ENCODE data around the gene TMC4. TPM values are rescaled to one million over a fixed set of nuclear protein-coding genes. Genes with fewer than 3 reads are reported as not detected.

TMC4 gene
- total RNA-seq, 2 donors from 2014 or later = 0.41 to 7.8 TPM

- H3K9me3 ChIP-seq = no peaks in the 10 kb centered on the region
- no peak overlapping the region for H3K4me3 ChIP-seq
- no peak overlapping the region for H3K27ac ChIP-seq
- DNase-seq (ENCODE audit: low spot score) = no peak
- H3K27me3 ChIP-seq (replicated peaks; ENCODE audit: insufficient read depth) = no peaks in the 10 kb centered on the region
- H3K4me1 ChIP-seq (ENCODE audit: control insufficient read depth in 1 of 2, low read depth in 2 of 2) = peaks cover 6 to 8% of the 10 kb centered on the region in 2 donors
- TF ChIP-seq CTCF (IDR thresholded peaks at IDR 0.05) = no peak
- ATAC-seq (ENCODE audit: insufficient number of reproducible peaks, low FRiP score, low read depth) = no peak
- peaks cover 74% of the 10 kb centered on the region for H3K36me3 ChIP-seq
Measured at GRCh38 chr19:54153731-54154326, 19.1 kb downstream of the TMC4 start.

- Histone ChIP-seq H3K9me3 (no peaks in the 10 kb centered on the region), H3K27ac (no peak overlapping the region), H3K4me3 (no peak overlapping the region), H3K27me3 (replicated peaks; ENCODE audit: insufficient read depth) (no peaks in the 10 kb centered on the region), H3K4me1 (ENCODE audit: control insufficient read depth in 1 of 2, low read depth in 2 of 2) (no peaks in the 10 kb centered on the region), H3K36me3 (peaks cover 82% of the 10 kb centered on the region)
- no peak for TF ChIP-seq CTCF (IDR thresholded peaks at IDR 0.05)
- DNase-seq (ENCODE audit: low spot score) (no peak), ATAC-seq (ENCODE audit: insufficient number of reproducible peaks, low FRiP score, low read depth) (no peak)
Measured at GRCh38 chr19:54152878-54153524, 20.0 kb downstream of the TMC4 start.

- Histone ChIP-seq H3K9me3 (no peaks in the 10 kb centered on the region), H3K27me3 (replicated peaks; ENCODE audit: insufficient read depth) (no peaks in the 10 kb centered on the region), H3K36me3 (peaks cover 86% of the 10 kb centered on the region), H3K27ac (no peak overlapping the region), H3K4me1 (ENCODE audit: control insufficient read depth in 1 of 2, low read depth in 2 of 2) (no peaks in the 10 kb centered on the region), H3K4me3 (no peak overlapping the region)
- TF ChIP-seq CTCF (IDR thresholded peaks at IDR 0.05) = no peak
- no peak for DNase-seq (ENCODE audit: low spot score)
- ATAC-seq (ENCODE audit: insufficient number of reproducible peaks, low FRiP score, low read depth) = no peak
Measured at GRCh38 chr19:54152267-54152666, 20.7 kb downstream of the TMC4 start.

GRCh38 chr19:54151362-54152035 lies 21.5 kb downstream of the TMC4 start:
- Histone ChIP-seq H3K9me3 (no peaks in the 10 kb centered on the region), H3K36me3 (peaks cover 86% of the 10 kb centered on the region), H3K27ac (no peak overlapping the region), H3K4me3 (no peak overlapping the region), H3K4me1 (ENCODE audit: control insufficient read depth in 1 of 2, low read depth in 2 of 2) (no peaks in the 10 kb centered on the region), H3K27me3 (replicated peaks; ENCODE audit: insufficient read depth) (no peaks in the 10 kb centered on the region)
- no peak for DNase-seq (ENCODE audit: low spot score)
- no peak for TF ChIP-seq CTCF (IDR thresholded peaks at IDR 0.05)
- ATAC-seq (ENCODE audit: insufficient number of reproducible peaks, low FRiP score, low read depth) = no peak

- H3K4me3 ChIP-seq = no peak overlapping the region
- ATAC-seq (ENCODE audit: insufficient number of reproducible peaks, low FRiP score, low read depth) = no peak
- H3K27ac ChIP-seq = no peak overlapping the region
- H3K4me1 ChIP-seq (ENCODE audit: control insufficient read depth in 1 of 2, low read depth in 2 of 2) = no peaks in the 10 kb centered on the region
- DNase-seq (ENCODE audit: low spot score) = no peak
- TF ChIP-seq CTCF (IDR thresholded peaks at IDR 0.05) = no peak
- no peaks in the 10 kb centered on the region for H3K9me3 ChIP-seq
- no peaks in the 10 kb centered on the region for H3K27me3 ChIP-seq (replicated peaks; ENCODE audit: insufficient read depth)
- peaks cover 91% of the 10 kb centered on the region for H3K36me3 ChIP-seq
Measured at GRCh38 chr19:54149021-54149812, 23.7 kb downstream of the TMC4 start.

Data from thoracic aorta (tissue), 2 donors.